HG03175 (cell line): Measurements from ENCODE around the gene HMX1.

ENCODE experiments used
- ATAC-seq: cut with Tn5 transposase; IDR thresholded peaks from one replicate; pipeline ENCODE4 v1.9.1; 2021; ENCODE audit warnings: mild to moderate bottlenecking, moderate library complexity; ENCODE audit not compliant: unreplicated experiment

The HMX1 gene

DNA sequence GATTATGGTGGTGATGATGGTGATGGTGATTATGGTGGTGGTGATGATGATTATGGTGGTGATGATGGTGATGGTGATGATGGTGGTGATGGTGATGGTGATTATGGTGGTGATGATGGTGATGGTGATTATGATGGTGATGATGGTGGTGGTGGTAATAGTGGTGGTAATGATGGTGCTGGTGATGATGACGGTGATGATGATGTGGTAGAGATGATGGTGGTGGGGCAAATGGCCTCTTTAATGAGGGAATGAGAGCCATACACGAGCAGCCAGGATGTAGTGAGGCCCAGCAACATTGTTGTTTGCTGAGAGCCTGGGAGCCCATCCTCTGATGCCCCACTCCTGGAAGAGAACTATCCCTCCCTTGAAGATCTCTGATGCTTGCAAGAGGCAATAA, 29.0 kb downstream of the HMX1 start:
- no peak for ATAC-seq

DNA sequence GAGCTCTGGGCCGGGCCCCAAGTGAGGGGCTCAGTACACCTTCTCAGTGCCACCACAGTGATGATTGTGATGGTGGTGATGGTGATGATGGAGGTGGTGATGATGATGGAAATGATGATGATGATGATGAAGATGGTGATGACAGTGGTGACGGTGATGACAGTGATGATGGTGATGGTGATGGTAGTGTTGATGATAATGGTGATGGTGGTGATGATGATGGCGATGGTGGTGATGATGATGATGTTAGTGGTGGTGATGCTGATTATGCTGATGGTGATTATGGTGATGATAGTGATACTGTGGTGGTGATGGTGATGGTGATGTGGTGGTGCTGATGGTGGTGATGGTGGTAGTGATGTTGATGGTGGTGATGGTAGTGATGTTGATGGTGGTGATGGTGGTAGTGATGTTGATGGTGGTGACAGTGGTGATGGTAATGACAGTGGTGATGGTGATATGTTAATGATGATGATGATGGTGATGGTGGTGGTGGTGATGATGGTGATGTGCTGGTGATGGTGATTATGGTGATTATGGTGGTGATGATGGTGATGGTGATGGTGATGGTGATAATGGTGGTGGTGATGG, 29.9 kb downstream of the HMX1 start:
- no peak for ATAC-seq

DNA sequence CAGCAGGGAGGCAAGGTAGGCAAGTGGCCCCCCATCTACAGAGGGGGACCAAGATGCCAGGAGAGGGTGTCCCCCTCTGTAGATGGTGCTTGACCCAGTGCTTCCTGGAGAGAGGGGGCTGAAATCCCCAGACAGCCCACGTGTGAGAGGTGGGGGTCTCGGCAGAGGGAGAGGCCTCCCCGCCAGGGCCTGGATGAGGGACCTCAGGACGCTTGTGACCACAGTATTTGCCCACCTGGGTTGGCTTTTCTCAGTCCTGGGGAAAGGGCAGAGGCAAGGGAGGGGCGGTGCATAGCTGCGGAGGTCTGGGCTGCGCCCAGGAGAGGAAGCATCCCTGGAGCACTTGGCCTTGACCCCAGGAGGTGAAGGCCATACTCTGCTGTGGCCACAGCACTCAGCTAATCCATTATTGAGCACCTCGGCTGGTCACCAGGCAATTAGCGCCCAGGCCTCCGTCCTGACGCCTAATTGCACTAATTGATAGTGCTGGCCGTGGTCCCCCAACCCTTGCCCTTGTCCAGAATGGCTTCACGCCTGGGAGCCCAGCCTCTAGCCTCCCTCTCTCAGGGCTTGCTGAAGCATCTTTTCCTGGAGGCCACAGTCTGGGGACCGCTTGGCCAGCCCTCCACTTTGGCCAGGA, 30.7 kb downstream of the HMX1 start:
- ATAC-seq, result no peak

DNA sequence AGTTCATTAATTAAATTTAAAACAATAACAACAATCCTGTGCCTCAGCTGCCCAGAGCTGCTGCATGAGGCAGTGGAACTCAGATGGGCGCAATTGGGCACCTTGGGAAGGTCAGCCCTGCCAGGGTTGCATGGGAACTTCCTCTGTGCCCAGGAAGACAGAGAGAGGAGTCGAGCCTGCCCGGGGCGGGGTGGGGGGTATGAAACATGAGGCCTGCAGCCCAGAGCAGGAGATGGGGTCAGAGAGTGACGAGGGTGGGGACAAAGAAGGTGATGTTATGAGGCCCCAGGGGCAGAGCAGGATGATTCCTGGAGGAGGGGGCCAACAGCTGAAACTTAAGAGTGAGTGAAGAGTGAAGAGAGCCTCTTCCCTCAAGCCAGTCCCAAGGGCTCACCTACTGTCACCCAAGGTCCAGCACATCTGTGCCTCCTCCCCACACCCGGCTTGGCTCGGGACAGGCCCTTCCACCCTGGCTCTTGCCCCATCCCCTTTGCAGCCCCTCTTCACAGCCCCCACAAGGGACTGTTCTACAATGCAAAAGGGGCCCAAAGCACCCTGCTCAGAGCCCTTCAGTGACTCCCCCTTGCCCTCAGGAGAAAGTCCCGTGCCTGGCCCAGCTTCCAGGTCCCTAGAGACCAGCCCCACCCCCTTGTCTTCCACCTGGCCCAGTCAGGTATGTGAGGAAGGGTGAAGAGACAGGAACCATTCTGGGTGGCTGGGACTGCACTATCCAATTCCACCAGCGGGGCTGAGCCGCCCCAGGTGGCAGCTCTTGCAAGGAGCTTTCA, 31.4 kb downstream of the HMX1 start:
- no peak for ATAC-seq

DNA sequence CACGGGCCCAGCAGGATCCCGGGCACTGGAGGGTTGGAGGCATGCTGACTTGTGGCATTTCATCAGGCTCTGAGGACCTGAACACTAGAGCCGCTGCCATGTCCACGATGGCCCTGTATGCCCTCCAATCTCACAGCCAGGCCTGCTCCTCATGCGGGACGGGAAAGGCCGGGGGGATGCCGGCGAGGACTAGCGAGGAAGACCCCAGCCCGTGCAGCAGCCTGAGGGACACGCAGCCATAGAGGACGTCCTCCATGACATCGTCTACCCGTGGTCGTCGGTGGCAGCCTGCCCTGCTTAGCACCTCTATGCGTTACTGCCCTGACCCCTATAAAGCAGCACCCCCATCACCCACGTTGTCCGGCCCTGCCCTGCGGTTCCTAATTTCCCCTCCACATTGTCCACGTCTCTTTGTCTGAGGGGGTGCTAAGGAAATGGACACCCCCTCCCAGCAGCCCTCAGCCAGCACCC, 32.6 kb downstream of the HMX1 start:
- no peak for ATAC-seq

DNA sequence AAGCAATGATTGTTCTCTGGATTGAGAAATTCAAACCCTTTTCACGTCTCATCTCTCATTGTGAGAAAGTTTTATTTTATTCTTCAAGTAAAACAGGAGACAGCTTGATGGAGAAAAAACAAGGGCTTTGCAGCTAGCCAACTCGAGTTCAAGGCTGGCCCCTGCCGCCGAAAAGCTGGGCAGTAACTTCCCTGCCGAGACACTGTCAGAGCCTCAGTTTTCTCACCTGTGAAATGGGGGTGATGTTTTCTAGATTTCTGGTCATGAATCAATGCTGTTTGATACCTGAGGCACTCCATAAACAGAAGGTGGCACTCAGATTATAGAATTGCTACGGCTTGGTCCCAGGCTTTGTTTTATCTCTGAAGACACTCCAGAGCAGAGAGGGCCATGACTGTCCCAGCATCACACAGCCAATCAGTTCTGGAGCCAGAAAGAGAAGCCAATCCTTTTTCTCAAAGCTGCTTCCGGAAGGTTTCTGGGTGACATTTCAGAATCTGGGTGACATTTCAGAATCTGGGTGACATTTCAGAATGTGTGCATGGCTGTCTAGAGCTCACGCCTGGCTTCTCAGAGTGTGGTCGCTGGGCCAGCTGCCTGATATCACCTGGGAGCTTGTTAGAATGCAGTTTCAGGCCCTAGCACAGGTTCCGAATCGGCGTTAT, 33.2 kb downstream of the HMX1 start:
- ATAC-seq, result no peak

DNA sequence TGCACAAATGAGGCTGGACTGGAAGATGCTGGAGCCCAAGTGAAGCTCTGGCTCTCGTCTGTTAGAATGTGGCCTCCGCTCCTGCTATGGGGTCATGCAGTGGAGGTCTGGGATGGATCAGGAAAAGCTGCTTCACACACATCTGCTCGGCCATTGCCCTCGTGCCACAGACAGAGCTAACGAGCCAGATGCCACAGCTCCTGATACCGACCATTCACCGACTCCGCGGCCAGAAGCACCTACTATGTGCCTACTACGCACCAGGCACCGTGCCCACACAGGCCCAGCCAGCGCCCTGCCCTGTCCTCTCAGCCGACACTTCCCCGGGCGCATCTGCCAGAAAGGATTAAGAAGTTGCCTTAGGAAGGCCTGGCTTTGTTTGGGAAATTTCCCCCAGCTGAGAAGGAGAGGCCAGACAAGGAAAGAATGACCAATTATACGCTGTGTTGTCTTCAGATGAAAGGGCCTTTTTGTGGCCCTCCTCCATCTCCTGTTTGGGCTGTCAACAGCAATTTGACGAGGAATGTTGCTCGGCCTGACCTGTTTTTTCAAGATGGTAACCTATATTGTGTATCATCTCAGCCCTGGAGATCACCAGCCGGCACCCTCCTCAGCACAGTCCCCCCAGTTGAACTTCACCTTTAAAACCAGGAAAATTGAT, 34.3 kb downstream of the HMX1 start:
- ATAC-seq, result no peak

DNA sequence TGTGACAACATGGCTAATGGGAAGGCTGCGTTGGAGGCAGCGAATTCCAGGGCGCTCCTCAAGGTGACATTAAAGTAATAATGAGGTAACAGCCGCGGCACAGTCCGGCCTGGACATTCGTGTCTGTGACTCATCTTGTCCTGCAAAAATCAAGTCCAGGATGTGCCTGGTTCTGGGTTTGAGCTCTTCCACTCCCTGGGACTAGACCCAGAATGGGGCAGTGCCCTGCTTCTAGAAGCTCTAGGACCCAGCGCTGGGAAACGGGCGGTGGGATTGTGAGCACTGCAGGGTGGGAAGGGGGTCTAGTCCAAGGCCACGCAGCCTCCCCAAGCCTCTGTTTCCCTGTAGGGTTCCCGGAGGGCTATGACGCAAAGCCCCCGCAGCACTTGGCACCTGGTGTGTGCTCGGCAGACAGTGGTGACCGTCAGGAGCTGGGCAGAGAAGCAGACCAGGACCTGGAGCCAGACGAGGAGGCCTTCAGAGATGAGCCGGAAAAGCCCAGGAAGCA, 34.9 kb downstream of the HMX1 start:
- ATAC-seq, result no peak

DNA sequence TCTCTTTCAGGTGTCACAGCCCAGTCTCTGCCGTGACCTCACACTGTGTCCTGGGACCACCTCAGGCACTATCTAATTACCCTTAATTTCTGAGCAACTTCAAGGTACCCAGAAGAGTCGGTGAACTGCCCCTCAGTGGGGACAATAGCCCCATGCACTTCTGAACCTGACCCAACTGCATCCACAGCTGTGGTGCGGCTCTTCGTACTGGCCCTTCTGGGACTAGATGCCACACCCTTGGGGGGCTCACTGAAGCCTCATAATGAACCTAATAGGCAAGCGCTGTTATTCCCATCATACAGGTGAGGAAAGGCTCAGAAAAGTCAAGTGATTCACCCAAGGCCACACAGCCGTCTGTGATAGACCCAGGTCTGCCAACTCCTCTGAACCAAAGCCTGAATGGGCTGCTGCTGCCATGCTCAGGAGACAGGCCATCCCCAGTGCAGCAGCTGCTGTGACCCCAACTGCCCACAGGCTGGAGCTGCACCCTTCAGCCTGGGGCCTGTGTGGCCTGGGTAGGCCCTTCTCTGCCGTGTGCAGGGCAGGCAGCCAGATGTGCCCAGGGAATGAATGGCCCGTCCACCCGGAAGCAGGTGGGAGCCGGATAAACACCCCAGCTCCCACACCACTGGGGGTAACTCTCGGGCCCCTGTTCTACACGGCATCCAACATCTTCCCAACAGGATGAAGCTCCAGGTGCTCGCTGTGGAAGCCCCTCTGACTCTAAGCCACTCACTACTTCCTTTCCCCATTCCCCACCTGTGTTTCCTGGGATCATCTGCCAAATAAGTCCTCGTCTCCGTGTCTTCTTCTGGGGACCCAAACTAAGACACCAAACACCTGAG, 35.9 kb downstream of the HMX1 start:
- ATAC-seq, result no peak

DNA sequence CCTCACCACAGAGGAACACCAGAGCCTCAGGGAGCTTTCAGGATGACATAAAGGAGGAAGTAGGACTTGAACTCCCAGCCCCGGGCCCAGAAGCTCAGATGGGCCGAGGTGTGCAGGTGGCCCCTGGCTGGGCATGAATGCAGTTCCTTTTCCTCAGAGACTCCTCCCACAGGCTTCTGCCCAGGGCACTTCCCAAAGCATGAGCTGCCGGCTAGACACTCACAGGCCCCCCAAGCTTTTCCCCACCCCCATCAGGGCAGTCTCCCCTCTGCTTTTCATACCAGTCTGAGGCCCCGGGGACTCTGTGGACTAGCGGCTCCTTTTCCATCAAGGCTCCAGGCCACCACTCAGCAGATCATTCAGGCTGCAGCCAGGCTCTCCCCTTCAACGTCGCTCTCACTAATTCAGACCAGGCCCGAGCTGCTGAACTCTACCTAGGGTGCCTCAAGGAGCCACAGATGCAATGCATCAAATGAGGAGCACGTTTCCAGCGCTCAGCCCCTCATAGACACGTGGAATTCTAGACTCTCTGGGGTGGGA, 36.9 kb downstream of the HMX1 start:
- no peak for ATAC-seq

DNA sequence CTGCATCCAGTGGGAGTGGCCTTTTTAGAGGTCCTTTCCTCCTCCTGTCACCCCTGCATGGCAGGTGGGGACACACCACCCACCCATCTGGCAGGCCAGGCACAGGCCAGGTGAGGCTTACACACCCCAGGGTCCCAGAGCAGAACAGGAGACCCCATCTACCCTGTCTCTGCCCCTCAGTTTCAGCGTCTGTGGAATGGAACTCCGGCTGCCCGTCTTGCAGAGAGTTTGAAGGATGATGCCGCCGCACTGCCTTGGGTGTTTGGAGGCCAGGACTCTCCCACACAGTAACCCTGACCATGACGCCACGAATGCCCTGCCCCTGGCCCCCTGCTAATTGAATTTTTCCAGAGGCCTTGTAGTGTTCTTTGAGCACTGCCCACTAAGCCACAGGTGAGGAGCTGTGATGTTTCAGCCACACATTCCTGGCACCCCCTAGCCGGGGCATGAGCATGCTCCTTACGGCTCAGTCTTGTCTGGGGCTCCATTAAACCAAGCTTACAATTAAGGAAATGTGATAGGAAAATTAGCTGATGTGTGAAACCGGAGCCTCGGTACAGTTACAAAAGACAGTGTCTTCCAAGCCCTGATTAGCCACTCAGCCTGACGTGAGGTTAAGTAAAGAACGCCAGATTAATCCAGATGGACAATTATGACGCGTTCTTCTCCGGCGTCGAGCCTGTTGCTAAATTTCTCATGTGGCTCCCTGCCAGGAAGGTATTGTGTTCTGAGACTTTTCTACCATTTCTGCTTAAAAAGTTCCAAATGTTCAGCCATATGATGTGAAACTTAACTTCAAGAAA, 39.3 kb downstream of the HMX1 start:
- ATAC-seq, result no peak

DNA sequence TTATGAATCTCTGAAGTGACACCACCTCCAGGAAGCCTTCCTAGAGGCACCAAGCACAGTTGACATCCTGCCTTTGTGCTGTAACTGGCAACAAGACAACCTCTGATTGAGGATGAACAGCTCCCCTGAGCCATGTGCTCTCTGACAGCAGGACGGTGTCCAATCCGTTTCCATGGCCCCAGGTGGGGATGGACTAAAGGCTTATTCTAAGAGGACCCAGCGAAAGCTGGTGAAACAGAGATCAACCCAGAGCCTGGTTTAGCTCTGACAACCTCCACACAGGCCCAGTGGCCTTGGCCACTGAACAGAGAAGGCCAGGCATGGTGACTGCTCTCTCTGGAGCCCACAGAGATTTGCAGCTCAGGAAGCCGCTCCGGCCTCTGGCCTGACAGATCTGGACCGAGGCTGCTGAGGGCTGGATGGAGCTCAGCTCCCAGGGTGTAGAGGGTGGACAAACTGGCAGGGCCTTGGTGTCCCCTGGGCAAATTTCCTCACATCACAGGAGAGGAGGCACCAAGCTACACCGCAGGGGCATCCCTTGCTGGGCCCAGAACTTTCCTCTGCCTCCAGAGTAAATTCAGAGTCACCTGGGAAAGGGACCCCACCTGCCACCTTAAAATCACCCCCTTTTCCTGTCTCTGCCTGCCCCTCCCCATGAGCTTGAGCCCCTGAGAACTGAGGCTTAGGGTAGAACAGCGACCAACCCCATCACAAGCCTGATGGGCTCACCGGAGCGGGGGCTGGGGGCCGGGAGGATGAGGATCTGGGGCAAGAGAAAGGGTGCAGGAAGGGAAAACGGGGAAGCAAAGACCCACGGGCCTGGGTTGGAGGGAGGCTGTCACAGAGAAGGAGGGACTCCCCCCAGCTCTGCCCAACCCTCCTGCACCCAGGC, 40.2 kb downstream of the HMX1 start:
- ATAC-seq, result no peak

DNA sequence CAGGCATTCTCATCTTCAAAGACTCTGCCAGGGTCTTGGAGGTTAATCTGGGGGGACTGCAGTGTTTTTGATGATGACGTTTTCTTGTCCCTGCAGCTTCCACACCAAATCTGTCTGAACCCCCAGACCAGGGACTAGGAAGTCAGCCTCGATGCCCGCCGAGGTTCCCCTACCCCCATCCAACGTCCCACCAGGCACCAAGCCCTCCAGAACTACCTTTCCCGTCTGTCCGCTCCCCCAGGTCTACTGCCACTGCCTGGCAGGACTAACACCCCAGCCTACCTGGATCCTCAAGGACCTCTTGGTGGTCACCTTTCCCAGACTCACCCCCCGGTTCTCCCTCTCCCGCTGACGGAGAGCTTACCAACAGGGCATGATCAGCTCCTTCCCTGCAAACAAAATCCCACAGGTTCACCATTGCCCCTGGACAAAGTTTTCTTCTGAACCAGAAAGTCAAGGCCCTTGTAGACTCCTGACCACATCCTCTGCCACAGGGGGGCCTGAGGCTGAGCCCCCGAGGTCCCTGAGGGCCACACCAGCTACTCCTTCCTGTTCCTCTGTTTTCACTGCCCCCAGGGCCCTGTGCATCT, 40.9 kb downstream of the HMX1 start:
- no peak for ATAC-seq

DNA sequence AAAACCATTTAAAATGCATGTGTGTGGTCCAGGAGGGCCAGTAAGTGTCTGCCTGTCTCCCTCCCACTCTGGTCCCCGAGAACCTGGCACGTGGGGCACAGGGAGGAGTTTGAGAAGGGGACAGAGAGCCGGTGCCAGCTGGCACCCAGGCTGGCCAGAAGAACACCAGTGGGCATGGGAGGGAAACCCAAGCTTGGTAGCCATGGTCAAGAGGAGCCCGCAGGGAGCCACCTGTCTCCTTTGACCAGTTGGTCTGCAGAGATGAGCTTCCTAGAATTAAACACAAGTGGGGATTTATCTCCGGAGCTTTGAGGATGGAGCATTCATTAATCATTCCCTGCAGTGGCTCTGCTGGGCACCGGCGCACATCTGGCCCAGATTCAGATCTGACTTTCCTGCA, 41.6 kb downstream of the HMX1 start:
- ATAC-seq, result no peak

DNA sequence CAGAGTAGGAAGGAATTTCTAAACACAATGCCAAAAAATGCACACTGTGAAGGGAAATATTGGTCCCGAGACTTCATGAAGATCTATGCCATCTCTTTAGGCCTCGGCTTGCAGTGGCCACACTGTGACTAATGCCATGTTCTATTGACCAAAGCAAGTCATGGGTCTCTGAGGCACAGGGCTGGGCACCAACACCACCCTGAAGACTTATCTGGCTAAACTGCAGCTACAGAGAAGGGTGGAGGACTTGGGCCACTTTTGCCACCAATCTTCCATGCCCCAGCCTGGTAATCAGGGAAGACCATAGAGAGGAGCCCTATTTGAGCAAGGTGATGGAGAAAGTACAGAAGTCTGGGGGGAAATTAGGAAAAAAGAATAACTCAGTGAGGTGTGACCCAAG, 42.1 kb downstream of the HMX1 start:
- ATAC-seq, result no peak

DNA sequence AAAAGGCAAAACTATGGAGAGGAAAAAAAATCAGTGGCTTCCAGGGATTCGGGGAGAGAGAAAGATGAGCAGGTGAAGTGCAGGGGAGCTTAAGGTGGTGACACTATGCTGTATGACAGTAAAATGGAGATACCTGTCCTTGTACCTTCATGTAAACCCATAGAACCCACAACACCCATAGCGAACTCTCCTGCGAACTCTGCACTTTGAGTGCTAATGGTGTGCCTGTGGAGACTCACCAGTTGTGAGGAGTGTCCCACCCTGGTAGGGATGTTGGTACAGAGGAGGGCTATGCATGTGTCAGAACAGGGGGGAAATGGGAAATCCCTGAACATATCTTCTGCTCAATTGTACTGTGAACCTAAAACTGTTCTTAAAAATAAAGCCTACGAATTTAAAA, 42.8 kb downstream of the HMX1 start:
- no peak for ATAC-seq

DNA sequence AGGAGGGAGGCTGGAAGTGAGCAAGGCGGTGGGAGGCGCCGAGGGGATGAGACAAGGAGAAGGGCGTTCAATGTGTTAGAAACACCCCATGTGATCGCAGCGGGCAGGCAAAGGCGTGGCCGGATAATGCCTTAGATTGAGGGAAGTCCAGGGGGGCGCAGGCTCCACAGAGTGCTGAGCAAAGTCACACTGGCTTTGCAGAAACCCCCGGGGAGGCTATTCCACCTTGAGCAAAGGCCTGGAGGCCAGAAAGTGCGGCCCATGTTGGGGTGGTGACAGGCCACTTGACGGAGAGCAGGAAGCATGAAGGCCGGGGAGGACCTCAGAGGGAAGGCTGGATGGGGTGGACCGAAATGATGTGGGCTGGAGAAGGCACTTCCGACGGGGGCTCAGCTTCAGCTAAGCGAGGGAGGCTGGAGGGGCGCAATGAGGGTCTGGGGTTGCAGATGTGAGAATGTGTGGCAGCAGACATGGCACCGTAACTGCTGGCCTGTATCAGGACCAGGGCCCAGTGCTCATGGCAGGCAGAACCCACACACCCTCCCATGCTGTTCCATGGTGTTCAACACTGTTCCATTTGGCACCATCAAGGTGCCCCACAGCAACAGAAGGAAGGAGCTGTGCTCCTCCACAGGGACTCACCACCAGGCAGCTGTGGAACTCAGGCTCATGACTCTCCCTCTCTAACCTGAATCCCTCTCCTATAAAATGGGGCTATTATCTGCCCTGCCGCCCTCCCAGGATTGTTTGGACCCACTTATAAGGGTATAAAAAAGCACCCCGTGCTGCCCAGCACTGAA, 50.3 kb downstream of the HMX1 start:
- no peak for ATAC-seq
